Bronchial epithelial cell (primary cell): ENCODE measurements around the gene EIF1AD. TPM values are rescaled to one million over a fixed set of nuclear protein-coding genes. Genes with fewer than 3 reads are reported as not detected.
A peak's percentile ranks its signal among the peaks of the same experiment; 100 is the strongest.

Source experiments
- DNase-seq: peaks from one replicate; pipeline ENCODE4 v3.0.0-alpha.2; 2010; ENCODE audit warnings: low read depth
- FAIRE-seq: peaks from 2 replicates; lab custom pipeline; 2011; peaks lifted over from hg19 to GRCh38; lab: Jason Lieb, UNC
- H3K27me3 ChIP-seq: 2 replicates; pipeline ENCODE4 v1.5.1; 2011; ENCODE audit warnings: low read length; ENCODE audit not compliant: control insufficient read depth, insufficient read depth
- H3K36me3 ChIP-seq: 2 replicates; pipeline ENCODE4 v1.5.1; 2011; ENCODE audit warnings: low read length; ENCODE audit not compliant: control insufficient read depth, insufficient read depth
- H3K4me3 ChIP-seq: 2 replicates; pipeline ENCODE4 v1.5.1; 2011; ENCODE audit warnings: mild to moderate bottlenecking, low read depth, low read length, control low read depth
- CTCF ChIP-seq: IDR thresholded peaks from 2 replicates; pipeline ENCODE4 v1.5.1; 2011; ENCODE audit warnings: mild to moderate bottlenecking, moderate library complexity, low read length, control low read depth, inconsistent platforms; ENCODE audit not compliant: insufficient read depth, severe bottlenecking
- total RNA-seq: library from RNA; depleted of rRNA; stranded (reverse); fragments of >200 nt; gene quantifications from 2 replicates; pipeline ENCODE4 v1.2.1, GENCODE V29; 2014

The EIF1AD gene
- total RNA-seq, 1 donor from 2014 or later: 44.5 TPM

DNA sequence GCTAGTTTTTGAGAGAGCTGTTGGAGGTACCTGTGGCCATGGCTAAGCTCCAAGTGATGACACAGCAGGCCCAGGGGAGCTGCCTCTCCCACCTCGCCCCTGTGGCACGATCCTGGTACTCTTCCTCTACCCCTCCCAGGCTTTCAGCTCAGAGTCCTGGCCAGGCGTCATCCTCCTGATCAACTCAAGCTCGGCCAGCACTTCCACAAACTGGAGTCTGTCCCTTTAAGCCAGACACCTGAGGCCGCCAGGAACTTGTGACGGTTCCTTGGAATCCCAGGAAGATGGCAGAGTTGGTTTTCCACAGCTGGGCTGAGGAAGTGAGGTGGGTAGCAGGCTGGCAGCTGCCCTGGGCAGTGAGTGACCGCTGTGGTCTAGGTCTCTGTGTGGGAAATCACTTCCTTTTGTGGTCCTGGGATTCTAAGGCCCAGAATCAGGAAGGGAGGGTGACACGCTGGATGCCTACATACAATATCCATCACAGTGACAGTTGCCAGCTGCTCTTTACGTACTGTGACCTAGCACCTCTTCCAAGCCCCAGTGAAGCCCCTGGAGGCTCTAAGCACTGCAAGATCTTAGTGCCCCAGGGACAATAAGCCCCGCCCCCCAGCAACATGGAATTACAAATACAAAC is 6.6 kb upstream of the EIF1AD start:
- Histone ChIP-seq H3K27me3 (no peaks in the 10 kb centered on the region), H3K4me3 (no peak overlapping the region), H3K36me3 (peaks cover 7% of the 10 kb centered on the region)
- no peak for TF ChIP-seq CTCF
- FAIRE-seq (no peak), DNase-seq (peak; percentile 73)

GRCh38 chr11:66008095-66008467 is 6.1 kb upstream of the EIF1AD start:
- H3K36me3 ChIP-seq: peaks cover 7% of the 10 kb centered on the region
- TF ChIP-seq CTCF: no peak
- DNase-seq (no peak), FAIRE-seq (no peak)
- H3K4me3 ChIP-seq: no peak overlapping the region
- H3K27me3 ChIP-seq: no peaks in the 10 kb centered on the region

GRCh38 chr11:66007201-66007634 is 5.3 kb upstream of the EIF1AD start:
- no peak for FAIRE-seq
- no peak for DNase-seq
- Histone ChIP-seq H3K36me3 (peaks cover 7% of the 10 kb centered on the region), H3K4me3 (no peak overlapping the region), H3K27me3 (no peaks in the 10 kb centered on the region)
- no peak for TF ChIP-seq CTCF

DNA sequence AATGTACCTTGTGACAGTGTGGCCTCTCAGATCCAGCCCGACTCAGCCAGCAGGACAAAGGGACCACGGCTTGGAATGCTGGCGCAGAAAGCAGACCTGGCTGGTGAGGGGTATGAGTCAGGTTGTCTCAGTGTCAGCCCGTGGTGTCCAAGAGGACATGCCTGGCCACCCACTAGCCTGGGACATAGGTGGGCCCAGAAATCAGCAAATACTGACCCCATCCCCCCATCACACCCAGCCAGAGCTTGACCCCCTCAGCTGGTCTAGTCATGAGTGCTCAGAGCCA is 4.9 kb upstream of the EIF1AD start:
- no peak for TF ChIP-seq CTCF
- peaks cover 7% of the 10 kb centered on the region for H3K36me3 ChIP-seq
- no peaks in the 10 kb centered on the region for H3K27me3 ChIP-seq
- DNase-seq (no peak), FAIRE-seq (no peak)
- H3K4me3 ChIP-seq: no peak overlapping the region

DNA sequence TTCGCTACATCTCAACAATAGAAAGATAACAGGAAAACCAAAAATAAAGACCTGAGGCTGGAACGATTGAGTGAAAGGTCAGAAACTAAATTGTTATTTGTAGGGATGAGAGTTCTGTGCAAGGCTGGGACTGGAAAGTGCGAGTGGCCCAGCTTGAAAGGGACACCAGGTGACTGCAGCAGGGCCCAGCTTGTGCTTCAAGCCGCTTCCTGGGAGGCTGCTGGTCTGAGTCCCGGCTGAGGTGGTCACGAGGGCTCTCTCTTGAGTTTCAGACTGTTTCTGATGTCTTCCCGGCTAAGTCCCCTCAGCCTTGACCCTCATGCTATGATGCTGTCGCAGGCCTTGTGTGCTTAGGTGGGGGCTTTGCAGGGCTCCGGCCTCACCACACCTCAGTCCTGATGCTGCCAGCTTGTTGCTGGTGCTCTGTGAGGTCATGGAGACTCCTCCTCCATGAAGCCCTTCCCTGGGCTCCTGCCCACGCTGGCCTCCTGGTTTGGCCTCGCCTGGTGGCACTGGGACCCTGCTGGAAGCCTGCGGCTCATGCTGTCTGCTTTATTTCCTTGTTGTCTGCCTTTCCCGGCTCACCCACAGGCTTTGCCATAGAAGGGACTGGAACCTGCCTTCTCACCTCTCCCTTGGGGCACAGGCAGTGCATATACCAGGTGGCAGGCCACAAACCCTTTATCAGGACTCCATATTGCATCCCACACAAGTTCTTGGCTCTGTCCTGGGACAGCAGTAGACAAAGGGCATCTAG is 4.4 kb upstream of the EIF1AD start:
- Histone ChIP-seq H3K4me3 (no peak overlapping the region), H3K36me3 (peaks cover 7% of the 10 kb centered on the region), H3K27me3 (no peaks in the 10 kb centered on the region)
- TF ChIP-seq CTCF: no peak
- FAIRE-seq: no peak
- no peak for DNase-seq
